Dermis blood vessel endothelial cell (primary cell): Measurements from ENCODE around the gene SFT2D2. TPM values are rescaled to one million over a fixed set of nuclear protein-coding genes. Genes with fewer than 3 reads are reported as not detected.

ENCODE experiments used
- DNase-seq: peaks from one replicate; pipeline ENCODE4 v3.0.0; 2010
- total RNA-seq: library from RNA; depleted of rRNA; stranded (reverse); fragments of >200 nt; gene quantifications from 2 replicates; pipeline ENCODE4 v1.2.3, GENCODE V29; 2014

Gene SFT2D2
- total RNA-seq, 1 donor from 2014 or later = 45.8 TPM

DNA sequence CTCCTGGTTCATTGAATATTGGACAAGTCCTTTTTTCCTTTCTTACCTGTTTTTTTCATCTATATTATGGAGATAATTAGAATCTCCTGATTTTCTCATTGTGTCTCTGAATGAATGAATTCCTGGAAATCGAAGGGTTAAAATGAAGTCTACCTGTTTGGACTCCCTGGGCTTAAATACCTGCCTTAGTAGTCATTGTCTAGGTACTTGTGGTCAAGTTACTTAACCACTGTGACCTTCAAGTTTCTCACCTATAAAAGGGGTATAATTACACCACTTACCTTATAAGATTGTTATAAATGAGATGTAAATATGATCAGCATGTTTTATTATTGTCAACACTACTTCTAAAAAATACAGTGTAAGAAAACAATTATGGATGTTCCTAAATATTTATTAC lies 45.8 kb downstream of the SFT2D2 start:
- no peak for DNase-seq

- DNase-seq = no peak
Measured at GRCh38 chr1:168273575-168273974, 47.8 kb downstream of the SFT2D2 start.

DNA sequence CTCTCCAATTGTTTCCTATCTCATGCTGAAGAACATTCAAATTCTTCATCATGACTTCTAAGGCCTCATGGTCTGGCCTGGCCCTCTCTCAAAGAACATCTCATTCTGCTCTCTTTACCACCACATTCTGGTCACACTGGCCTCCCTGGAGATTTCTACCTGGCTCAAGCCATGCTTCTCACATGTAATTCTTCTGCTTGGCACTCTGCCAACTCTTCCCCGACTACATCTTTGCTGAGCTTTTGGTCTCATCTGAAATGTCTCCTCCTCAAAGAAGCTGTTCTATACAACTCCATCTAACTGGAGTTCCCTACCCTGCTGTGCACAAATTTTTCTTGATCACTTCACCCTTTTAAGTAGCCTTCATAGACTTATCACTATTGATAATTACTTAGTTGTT lies 53.4 kb downstream of the SFT2D2 start:
- peak; percentile 10 for DNase-seq

DNA sequence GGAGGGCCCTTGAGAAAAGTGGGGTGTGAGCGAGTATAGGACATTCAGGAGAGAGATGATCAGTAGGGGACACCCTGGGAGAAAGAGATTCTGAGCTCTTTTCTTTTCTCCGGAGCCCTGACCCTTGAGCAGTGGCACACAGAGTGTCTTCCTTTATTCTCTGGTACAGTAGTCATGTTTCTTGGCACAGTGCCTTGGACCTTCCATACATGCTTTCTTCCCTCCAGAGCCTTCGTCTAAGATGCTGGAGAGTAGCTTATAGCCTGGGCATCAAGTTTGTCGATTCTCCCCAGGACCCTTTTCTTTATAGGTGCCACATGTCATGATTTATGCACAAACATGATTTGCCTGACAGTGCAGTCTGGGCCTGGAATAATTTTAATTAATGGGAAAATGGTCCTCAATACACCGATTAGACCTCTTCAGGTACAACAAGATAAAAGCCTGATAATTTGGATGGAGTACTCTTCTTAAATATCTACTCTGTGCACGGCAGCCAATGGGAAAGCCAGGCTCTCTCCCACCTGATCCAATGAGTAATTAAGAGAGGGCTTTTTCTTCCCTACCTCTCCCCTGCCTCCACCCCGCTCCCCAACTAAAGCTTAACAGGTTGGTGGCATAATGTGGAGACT lies 54.6 kb downstream of the SFT2D2 start, which contains the start of gene TBX19:
TSS of gene TBX19 (plus strand) at position 582 of the 632 bp plus-strand sequence. CDS start 214 bp downstream, outside the sequence.
- no peak for DNase-seq

DNA sequence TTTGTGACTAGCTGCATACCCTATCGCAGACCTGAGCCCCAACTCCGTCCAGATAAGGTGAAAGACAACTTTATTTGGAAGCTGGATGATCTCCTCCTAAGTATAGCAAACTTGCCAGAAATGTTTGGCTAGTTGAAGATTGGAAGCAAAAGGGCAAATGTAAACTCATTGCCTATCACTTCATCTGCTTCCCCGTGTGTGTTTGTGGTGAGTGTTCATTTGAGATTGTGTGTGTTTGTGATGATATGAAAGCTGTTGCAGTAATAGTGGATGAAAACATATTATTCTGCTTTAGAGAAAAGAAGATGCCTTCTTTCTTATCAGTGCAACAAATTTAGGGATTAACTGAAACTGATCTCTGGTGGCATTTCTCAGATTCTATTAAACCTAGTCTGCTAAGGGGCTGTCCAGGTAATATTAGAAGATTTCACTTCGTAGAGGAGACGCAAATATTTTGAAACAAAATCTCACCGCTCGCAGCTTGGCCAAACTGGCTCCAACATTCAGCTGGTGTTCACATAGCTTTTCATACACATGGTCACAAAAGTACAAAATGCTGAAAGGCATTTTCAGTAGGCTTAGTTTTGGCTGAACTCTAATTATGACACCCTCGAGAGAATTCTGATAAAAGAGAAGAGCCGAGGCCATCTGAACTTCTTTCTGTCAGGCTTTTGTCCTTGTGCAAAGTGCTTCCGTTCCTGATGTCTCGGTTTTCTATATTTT lies 56.0 kb downstream of the SFT2D2 start:
- no peak for DNase-seq

- DNase-seq = no peak
Measured at GRCh38 chr1:168285521-168285790, 59.7 kb downstream of the SFT2D2 start.

GRCh38 chr1:168285971-168286927 lies 60.4 kb downstream of the SFT2D2 start:
- DNase-seq = no peak

DNA sequence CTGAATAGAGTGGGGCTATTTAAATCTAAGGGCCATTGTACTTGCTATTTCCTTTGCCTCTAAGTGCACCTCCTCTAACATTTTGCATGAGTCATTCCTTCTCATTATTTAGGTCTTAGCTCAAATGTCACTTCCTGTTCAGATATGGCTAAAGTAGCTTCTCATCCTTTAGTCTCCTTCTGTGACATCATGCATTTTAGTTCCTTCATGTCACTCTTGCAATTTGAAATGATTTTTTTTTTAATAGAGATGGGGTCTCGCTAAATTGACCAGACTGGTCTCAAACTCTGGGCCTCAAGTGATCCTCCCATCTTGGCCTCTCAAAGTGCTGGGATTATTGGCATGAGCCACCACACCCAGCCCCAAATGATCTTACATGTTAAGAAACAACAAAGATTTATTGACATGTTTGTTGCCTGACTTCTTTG lies 61.4 kb downstream of the SFT2D2 start:
- peak; percentile 74 for DNase-seq

DNA sequence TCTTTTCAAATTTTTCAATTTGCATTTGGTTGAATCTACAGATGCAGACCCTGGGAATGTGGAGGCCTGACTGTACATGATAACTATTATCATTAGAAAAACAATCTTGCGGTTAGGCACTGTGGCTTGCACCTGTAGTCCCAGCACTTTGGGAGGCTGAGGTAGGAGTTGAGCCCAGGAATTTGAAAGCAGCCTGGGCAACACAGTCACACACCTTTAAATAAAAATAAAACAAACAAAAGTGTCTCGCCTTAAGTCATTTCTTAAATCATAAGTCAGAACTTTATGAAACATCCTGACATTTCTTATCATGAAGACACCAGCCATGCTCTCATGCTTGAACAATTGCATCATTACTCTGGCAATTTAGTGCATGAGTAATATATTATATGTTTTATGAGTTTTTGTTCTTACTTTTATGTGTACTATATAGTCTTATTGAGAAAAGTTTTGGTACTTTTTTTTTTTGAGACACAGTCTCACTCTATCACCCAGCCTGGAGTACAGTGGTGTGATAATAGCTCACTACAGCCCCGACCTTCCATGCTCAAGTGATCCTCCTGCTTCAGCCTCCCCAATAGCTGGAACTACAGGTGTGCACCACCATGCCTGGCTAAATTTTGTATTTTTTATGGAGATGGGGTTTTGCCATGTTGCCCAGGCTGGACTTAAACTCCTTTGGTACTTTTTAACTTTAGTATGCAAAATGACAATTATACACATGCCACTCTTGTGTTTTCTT lies 62.7 kb downstream of the SFT2D2 start:
- no peak for DNase-seq

DNA sequence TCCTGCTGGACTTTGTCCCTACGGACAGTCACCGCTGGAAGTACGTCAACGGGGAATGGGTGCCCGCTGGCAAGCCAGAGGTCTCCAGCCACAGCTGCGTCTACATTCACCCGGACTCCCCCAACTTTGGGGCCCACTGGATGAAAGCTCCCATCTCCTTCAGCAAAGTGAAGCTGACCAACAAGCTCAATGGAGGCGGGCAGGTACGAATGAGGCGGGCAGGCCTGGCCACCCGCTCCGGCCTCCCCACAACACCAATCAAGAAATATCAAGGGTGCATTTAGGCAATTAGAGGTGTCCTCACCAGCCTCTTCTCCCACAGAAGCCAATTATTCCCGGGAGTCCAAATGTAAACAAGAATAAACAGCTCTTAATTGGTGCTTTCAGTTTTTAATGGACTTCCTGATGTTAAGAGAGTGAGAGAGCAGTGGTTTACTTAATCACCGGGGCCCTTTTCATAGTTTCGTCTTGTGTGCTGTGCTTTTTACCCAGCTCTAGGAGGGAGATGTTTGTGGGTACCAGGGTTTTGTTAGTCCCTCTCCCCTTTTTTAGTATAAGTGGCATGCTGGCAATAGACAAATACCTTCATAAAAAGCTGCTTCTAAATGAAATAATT lies 65.5 kb downstream of the SFT2D2 start:
- DNase-seq = no peak

DNA sequence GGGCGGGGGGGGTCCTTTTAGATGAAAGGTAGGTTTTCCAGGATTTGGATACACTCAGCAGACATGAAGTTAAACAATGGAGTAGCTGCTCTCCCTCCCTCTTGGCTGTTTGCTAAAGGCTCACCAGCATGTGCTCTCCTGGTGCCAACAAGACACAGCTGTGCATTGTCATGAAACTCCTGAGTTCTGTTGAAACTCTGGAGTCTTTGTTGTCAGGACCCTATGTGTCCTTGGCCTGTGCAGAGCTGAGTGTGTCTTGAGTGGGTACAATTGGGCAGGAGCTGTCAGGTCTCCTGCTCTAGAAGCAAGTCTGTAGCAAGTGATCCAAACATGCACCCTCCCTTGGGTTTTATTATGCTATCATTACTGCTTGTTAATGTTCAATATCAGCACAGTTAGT lies 67.6 kb downstream of the SFT2D2 start:
- DNase-seq = no peak

GRCh38 chr1:168295411-168296114 lies 69.8 kb downstream of the SFT2D2 start:
- no peak for DNase-seq

- no peak for DNase-seq
Measured at GRCh38 chr1:168297019-168297730, 71.4 kb downstream of the SFT2D2 start.

DNA sequence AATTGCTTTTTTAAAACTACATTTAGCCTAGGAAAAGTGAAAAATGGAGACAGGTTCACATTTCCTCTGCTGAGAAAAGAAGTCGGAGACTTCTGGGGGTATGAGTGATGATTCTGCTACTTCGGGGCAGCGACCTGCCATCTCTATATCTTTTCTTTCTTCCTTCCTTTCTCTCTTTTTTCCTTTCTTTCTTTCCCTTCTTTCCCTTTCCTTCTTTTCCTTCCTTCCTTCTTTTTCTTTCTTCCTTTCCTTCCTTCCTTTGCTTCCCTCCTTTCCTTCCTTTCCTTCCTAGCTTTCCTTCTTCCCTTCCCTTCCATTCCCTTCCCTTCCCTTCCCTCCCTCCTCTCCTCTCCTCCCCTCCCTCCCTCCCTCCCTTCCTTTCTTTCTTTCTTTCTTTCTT lies 72.6 kb downstream of the SFT2D2 start:
- no peak for DNase-seq

DNA sequence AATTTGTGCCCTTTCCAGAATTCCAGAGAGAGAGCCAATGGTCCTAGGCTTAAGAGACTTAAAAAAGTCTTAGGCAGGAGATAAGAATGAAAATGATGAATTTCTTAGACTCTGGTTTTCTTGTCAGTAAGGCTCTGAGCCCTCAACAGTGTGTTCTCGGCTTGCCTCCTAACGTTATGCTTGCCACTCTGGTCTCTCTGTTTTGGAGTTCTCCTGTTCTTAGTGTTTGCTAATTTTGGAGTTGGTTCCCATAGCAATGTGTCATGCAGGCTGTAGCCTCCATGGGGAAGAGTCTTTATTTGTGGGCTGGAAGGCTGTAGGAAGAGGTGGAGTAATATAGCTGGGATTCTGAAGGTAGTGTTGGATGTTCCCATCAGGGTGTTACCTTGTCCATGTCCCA lies 74.8 kb downstream of the SFT2D2 start:
- DNase-seq = no peak

DNA sequence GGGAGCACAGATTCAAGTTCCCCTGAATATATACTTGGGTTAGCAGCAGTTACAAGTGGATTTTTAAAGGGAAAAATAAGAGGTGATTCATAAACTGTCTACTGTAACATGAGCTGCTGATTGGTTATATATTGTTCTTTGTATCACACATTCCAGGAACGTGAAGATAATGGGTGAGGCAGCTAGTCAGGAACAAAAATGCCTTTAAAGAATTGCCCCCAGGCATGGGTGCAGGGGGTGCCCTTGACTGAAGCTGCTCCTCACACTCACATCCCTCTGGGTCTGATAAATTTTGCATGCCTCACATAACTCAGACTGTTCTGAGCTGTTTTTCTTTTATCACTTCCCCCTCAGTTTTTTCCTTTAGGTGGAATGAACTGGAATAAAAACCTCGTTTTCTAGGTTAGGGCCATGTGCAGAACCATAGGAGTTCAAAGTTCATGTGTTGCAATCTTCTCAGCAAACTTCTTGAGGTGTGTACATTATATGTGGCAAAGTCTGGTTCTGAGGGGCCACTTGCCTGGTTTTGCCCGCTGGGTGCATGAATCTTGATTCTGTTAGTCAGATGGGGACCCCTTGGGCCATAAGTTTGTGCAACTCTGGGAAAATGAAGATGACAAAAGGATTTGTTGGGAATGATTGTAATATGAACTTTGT lies 76.0 kb downstream of the SFT2D2 start:
- peak; percentile 7 for DNase-seq
